Breast epithelium (tissue), 4 donors: ENCODE data around the gene DLD. TPM values are rescaled to one million over a fixed set of nuclear protein-coding genes. Genes with fewer than 3 reads are reported as not detected.

Experiments
- DNase-seq, 2 donors: peaks; one replicate each; pipeline ENCODE4 v3.0.0-alpha.2; 2019; ENCODE audit warnings: low spot score in 2 of 2
- H3K27ac ChIP-seq, 2 donors: fragments of 200-600 bp; sonication (generic) in 1 of 2; one replicate each; pipeline ENCODE4 v1.5.1; 2016 to 2019; ENCODE audit warnings: mild to moderate bottlenecking in 1 of 2
- H3K27me3 ChIP-seq, 2 donors: fragments of 200-600 bp; sonication (generic) in 1 of 2; one replicate each; pipeline versions ENCODE4 v1.5.1 to v1.6.0; 2017 to 2019; ENCODE audit warnings: control low read depth in 1 of 2, mild to moderate bottlenecking in 1 of 2
- H3K36me3 ChIP-seq: fragments of 200-600 bp; one replicate; pipeline ENCODE4 v1.5.1; 2019
- H3K4me1 ChIP-seq, 2 donors: fragments of 200-600 bp; sonication (generic); one replicate each; pipeline ENCODE4 v1.5.1; 2016 to 2019; ENCODE audit warnings: control low read depth in 1 of 2
- H3K4me3 ChIP-seq, 3 donors: fragments of 200-600 bp; sonication (generic); 1 replicate in 2 of 3; 2 replicates in 1 of 3; pipeline ENCODE4 v1.5.1; 2016 to 2019; ENCODE audit warnings: mild to moderate bottlenecking in 3 of 3, moderate library complexity in 2 of 3
- H3K9me3 ChIP-seq, 2 donors: fragments of 200-600 bp; sonication (generic) in 1 of 2; one replicate each; pipeline ENCODE4 v1.5.1; 2016 to 2019; ENCODE audit warnings: control low read depth in 1 of 2
- CTCF ChIP-seq, 3 donors: fragments of 450-650 bp; IDR thresholded peaks; one replicate each; pipeline ENCODE4 v1.5.1; 2016 to 2017; ENCODE audit warnings: antibody characterized with exemption in 3 of 3, mild to moderate bottlenecking in 3 of 3, moderate library complexity in 3 of 3
- POLR2A ChIP-seq: fragments of 450-650 bp; IDR thresholded peaks from one replicate; pipeline ENCODE4 v1.6.1; 2016; ENCODE audit warnings: antibody characterized with exemption, mild to moderate bottlenecking, moderate library complexity
- POLR2AphosphoS5 ChIP-seq, 3 donors: sonication (generic); formaldehyde crosslinking; IDR thresholded peaks; one replicate each; pipeline ENCODE4 v1.6.1; 2017; ENCODE audit warnings: antibody characterized with exemption in 3 of 3
- intact Hi-C: fragments of 100-400 bp; cut with DNase I; formaldehyde crosslinking; loops from one replicate; pipeline ENCODE4 v1.15.1; 2023; ENCODE audit warnings: low total_unique reads
- total RNA-seq, 3 donors: library from RNA; depleted of rRNA; stranded (reverse); fragments of >200 nt; gene quantifications; one replicate each; pipeline ENCODE4 v1.1.0, GENCODE V29; 2016

DLD gene
- total RNA-seq, 3 donors from 2014 or later: 57.5 to 74.1 (median 58.3) TPM

DNA sequence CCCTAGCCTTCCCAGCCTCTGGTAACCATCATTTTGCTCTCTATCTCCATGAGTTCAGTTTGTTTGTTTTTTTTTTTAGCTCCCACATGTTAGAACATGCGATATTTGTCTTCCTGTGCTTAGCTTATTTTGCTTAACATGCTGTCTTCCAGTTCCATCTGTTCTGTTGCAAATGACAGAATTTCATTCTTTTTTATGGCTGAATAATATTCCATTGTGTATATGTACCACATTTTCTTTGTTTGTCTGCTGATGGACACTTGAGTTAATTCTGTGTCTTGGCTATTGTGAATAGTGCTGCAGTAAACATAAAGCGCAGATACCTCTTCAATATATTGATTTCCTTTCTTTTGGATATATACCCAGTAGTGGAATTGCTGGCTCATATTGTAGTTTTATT lies 21.0 kb downstream of the DLD start:
- Histone ChIP-seq H3K4me1 (no peaks in the 10 kb centered on the region), H3K27ac (no peak overlapping the region), H3K4me3 (no peak overlapping the region), H3K27me3 (no peaks in the 10 kb centered on the region), H3K9me3 (no peaks in the 10 kb centered on the region), H3K36me3 (peaks cover 5% of the 10 kb centered on the region)
- no peak for TF ChIP-seq POLR2A
- TF ChIP-seq POLR2AphosphoS5 (IDR thresholded peaks at IDR 0.05): no peak
- no peak for TF ChIP-seq CTCF (IDR thresholded peaks at IDR 0.05)
- intact Hi-C loops: no loop called here
- no peak for DNase-seq

DNA sequence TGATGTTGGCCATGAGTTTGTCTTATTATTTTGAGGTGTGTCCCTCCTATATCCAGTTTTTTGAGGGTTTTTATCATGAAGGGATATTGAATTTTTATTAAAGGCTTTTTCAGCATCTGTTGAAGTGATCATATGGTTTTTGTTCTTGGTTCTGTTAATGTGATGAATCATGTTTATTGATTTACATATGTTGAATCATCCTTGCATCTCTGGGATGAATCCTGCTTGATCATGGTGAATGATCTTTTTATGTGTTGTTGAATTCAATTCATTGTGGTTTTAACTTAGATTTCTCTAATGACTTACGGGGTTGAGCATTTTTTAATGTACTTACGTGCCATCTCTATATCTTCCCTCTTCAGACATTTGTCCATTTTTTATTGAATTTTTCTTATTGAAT lies 22.9 kb downstream of the DLD start:
- Histone ChIP-seq H3K36me3 (peaks cover 6% of the 10 kb centered on the region), H3K27ac (no peak overlapping the region)
- intact Hi-C loops: no loop called here

DNA sequence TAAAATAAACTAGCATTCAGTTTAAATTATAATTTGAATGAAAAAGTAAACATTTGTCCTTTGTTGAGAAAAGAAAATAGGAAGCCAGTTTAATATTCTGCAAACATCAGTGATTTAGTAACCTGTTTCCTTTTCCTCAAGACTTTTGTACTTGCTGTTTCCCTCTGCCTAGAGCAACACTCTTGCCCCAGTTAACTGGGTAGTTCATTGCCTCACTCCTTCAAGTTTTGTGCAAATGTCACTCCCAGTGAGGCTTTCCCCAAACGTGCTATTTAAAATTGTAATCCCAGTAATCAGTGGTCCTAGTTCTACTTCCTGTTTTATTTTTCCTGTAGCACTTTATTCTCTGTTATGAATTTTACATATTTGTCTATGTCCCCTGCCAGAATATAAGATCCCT lies 23.8 kb downstream of the DLD start:
- intact Hi-C loops: no loop called here
- H3K27me3 ChIP-seq: no peaks in the 10 kb centered on the region
- DNase-seq: no peak
- H3K36me3 ChIP-seq: peaks cover 6% of the 10 kb centered on the region
- no peak overlapping the region for H3K4me3 ChIP-seq
- TF ChIP-seq POLR2A: no peak
- no peak for TF ChIP-seq CTCF (IDR thresholded peaks at IDR 0.05)
- no peak for TF ChIP-seq POLR2AphosphoS5 (IDR thresholded peaks at IDR 0.05)
- no peak overlapping the region for H3K27ac ChIP-seq
- no peaks in the 10 kb centered on the region for H3K4me1 ChIP-seq
- H3K9me3 ChIP-seq: no peaks in the 10 kb centered on the region

More for the DNA sequence above, 22.9 kb downstream of the DLD start:
- no peak for DNase-seq
- TF ChIP-seq POLR2AphosphoS5 (IDR thresholded peaks at IDR 0.05) (no peak), CTCF (IDR thresholded peaks at IDR 0.05) (no peak), POLR2A (no peak)
- no peak overlapping the region for H3K4me3 ChIP-seq
- H3K4me1 ChIP-seq: no peaks in the 10 kb centered on the region
- no peaks in the 10 kb centered on the region for H3K9me3 ChIP-seq
- no peaks in the 10 kb centered on the region for H3K27me3 ChIP-seq

DNA sequence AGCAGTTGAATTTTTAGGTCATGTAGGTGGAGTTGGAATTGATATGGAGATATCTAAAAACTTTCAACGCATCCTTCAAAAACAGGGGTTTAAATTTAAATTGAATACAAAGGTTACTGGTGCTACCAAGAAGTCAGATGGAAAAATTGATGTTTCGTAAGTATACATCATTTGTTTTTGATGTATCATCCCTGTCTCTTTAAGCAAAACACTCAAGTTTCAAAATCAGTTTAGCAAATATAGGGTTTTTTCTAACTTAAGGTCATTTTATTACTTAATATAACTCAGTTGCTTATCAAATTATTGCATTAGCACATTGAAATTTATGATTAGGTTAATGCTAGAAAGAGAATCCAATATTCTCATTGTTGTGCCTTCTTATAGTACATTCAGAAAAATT lies 24.6 kb downstream of the DLD start:
- Histone ChIP-seq H3K27ac (no peak overlapping the region), H3K36me3 (peaks cover 6% of the 10 kb centered on the region)
- intact Hi-C loops: no loop called here

More for the DNA sequence above, 24.6 kb downstream of the DLD start:
- H3K4me3 ChIP-seq: no peak overlapping the region
- no peak for TF ChIP-seq POLR2A
- TF ChIP-seq CTCF (IDR thresholded peaks at IDR 0.05): no peak
- no peak for TF ChIP-seq POLR2AphosphoS5 (IDR thresholded peaks at IDR 0.05)
- no peaks in the 10 kb centered on the region for H3K9me3 ChIP-seq
- no peaks in the 10 kb centered on the region for H3K27me3 ChIP-seq
- no peak for DNase-seq
- H3K4me1 ChIP-seq: no peaks in the 10 kb centered on the region
